ENCODE measurements around the gene CCM2L.

Gene CCM2L

GRCh38 chr20:32018269-32019155 is 8.3 kb downstream of the CCM2L start:
- Histone ChIP-seq H3K27me3 (ENCODE audit: insufficient read depth, low read length, poor library complexity) (peaks cover 3% of the 10 kb centered on the region), H2AFZ (ENCODE audit: low read depth, low read length) (no peak overlapping the region), H3K4me3 (ENCODE audit: low read depth in 1 of 2, low read length in 2 of 2) (no peak overlapping the region), H3K36me3 (ENCODE audit: insufficient read depth, low read length) (no peaks in the 10 kb centered on the region), H3K9ac (ENCODE audit: low read depth, low read length) (no peak overlapping the region), H3K4me1 (ENCODE audit: insufficient read depth, low read length) (0 out of 2 replicates have a peak, but pooled peaks cover 3% of the 10 kb centered on the region), H3K9me3 (ENCODE audit: insufficient read depth, low read length, severe bottlenecking) (no peaks in the 10 kb centered on the region), H3K4me2 (ENCODE audit: insufficient read depth, low read length) (no peak overlapping the region), H3K27ac (ENCODE audit: low read length) (no peak overlapping the region), H4K20me1 (ENCODE audit: insufficient read depth, low read length) (no peaks in the 10 kb centered on the region; the same call in 1 of the 2 replicates), H3K79me2 (ENCODE audit: insufficient read depth, low read length) (no peaks in the 10 kb centered on the region)
- DNase-seq: no peak
- ATAC-seq (ENCODE audit: insufficient read depth, low read depth): no peak
- TF ChIP-seq CTCF (IDR thresholded peaks at IDR 0.05; ENCODE audit: borderline replicate concordance, extremely low read depth, low read length, poor library complexity, severe bottlenecking): no peak
- no peak for TF ChIP-seq EZH2 (IDR thresholded peaks at IDR 0.05; ENCODE audit: borderline replicate concordance, low read depth, low read length, severe bottlenecking)

- Histone ChIP-seq H4K20me1 (ENCODE audit: insufficient read depth, low read length) (no peaks in the 10 kb centered on the region; the same call in 1 of the 2 replicates), H3K4me3 (ENCODE audit: low read depth in 1 of 2, low read length in 2 of 2) (no peak overlapping the region), H3K9ac (ENCODE audit: low read depth, low read length) (no peak overlapping the region), H3K4me2 (ENCODE audit: insufficient read depth, low read length) (no peak overlapping the region), H3K36me3 (ENCODE audit: insufficient read depth, low read length) (no peaks in the 10 kb centered on the region), H3K9me3 (ENCODE audit: insufficient read depth, low read length, severe bottlenecking) (no peaks in the 10 kb centered on the region), H3K4me1 (ENCODE audit: insufficient read depth, low read length) (0 out of 2 replicates have a peak, but pooled peaks cover 3% of the 10 kb centered on the region), H3K27me3 (ENCODE audit: insufficient read depth, low read length, poor library complexity) (peaks cover 3% of the 10 kb centered on the region), H3K27ac (ENCODE audit: low read length) (no peak overlapping the region), H3K79me2 (ENCODE audit: insufficient read depth, low read length) (no peaks in the 10 kb centered on the region), H2AFZ (ENCODE audit: low read depth, low read length) (no peak overlapping the region)
- no peak for TF ChIP-seq CTCF (IDR thresholded peaks at IDR 0.05; ENCODE audit: borderline replicate concordance, extremely low read depth, low read length, poor library complexity, severe bottlenecking)
- no peak for TF ChIP-seq EZH2 (IDR thresholded peaks at IDR 0.05; ENCODE audit: borderline replicate concordance, low read depth, low read length, severe bottlenecking)
- no peak for ATAC-seq (ENCODE audit: insufficient read depth, low read depth)
- DNase-seq: no peak
Measured at GRCh38 chr20:32019156-32019510, 8.9 kb downstream of the CCM2L start.

GRCh38 chr20:32019563-32020463 is 9.6 kb downstream of the CCM2L start:
- no peaks in the 10 kb centered on the region for H3K9me3 ChIP-seq (ENCODE audit: insufficient read depth, low read length, severe bottlenecking)
- no peak overlapping the region for H3K4me2 ChIP-seq (ENCODE audit: insufficient read depth, low read length)
- H3K4me3 ChIP-seq (ENCODE audit: low read depth in 1 of 2, low read length in 2 of 2): no peak overlapping the region
- no peaks in the 10 kb centered on the region for H4K20me1 ChIP-seq (ENCODE audit: insufficient read depth, low read length)
- H3K36me3 ChIP-seq (ENCODE audit: insufficient read depth, low read length): no peaks in the 10 kb centered on the region
- H3K27me3 ChIP-seq (ENCODE audit: insufficient read depth, low read length, poor library complexity): peaks cover 3% of the 10 kb centered on the region
- no peak for TF ChIP-seq CTCF (IDR thresholded peaks at IDR 0.05; ENCODE audit: borderline replicate concordance, extremely low read depth, low read length, poor library complexity, severe bottlenecking)
- no peak for TF ChIP-seq EZH2 (IDR thresholded peaks at IDR 0.05; ENCODE audit: borderline replicate concordance, low read depth, low read length, severe bottlenecking)
- peak; percentile 62 for ATAC-seq (ENCODE audit: insufficient read depth, low read depth)
- DNase-seq: no peak
- H2AFZ ChIP-seq (ENCODE audit: low read depth, low read length): no peak overlapping the region
- no peak overlapping the region for H3K27ac ChIP-seq (ENCODE audit: low read length)
- H3K4me1 ChIP-seq (ENCODE audit: insufficient read depth, low read length): 0 out of 2 replicates have a peak, but pooled peaks cover 3% of the 10 kb centered on the region
- H3K79me2 ChIP-seq (ENCODE audit: insufficient read depth, low read length): no peaks in the 10 kb centered on the region
- no peak overlapping the region for H3K9ac ChIP-seq (ENCODE audit: low read depth, low read length)
